Measurements from ENCODE around the gene ATP8B2.

DNA sequence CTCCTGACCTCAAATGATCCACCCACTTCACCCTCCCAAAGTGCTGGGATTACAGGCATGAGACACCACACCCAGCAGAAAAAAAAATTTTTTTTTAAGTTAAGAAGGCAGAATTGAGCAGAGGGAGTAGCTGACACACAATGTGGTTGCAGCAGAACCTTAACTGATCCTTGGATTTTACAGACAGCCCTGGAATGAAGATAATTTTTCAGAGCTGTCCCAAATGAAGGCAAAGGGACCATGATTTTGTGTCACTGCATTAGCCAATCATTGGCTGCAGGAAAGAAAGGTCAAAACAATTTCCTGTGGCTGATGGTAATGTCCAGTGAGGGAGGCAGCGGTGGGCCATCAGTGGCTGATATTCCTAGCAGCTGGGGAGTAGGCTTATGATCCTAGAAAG is 23.7 kb upstream of the ATP8B2 start:
- TF ChIP-seq POLR2AphosphoS5 (IDR thresholded peaks at IDR 0.05) (no peak), EP300 (IDR thresholded peaks at IDR 0.05) (no peak), POLR2A (IDR thresholded peaks at IDR 0.05) (no peak)
- TF ChIP-seq, protein P1, sequence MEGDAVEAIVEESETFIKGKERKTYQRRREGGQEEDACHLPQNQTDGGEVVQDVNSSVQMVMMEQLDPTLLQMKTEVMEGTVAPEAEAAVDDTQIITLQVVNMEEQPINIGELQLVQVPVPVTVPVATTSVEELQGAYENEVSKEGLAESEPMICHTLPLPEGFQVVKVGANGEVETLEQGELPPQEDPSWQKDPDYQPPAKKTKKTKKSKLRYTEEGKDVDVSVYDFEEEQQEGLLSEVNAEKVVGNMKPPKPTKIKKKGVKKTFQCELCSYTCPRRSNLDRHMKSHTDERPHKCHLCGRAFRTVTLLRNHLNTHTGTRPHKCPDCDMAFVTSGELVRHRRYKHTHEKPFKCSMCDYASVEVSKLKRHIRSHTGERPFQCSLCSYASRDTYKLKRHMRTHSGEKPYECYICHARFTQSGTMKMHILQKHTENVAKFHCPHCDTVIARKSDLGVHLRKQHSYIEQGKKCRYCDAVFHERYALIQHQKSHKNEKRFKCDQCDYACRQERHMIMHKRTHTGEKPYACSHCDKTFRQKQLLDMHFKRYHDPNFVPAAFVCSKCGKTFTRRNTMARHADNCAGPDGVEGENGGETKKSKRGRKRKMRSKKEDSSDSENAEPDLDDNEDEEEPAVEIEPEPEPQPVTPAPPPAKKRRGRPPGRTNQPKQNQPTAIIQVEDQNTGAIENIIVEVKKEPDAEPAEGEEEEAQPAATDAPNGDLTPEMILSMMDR (IDR thresholded peaks at IDR 0.05) = no peak
